Parathyroid adenoma (tissue), 2 donors: Measurements from ENCODE around the gene COPA.
A peak's percentile ranks its signal among the peaks of the same experiment; 100 is the strongest.

Experiments used
- H2AFZ ChIP-seq: fragments of 300-600 bp; sonication (generic); one replicate; pipeline ENCODE4 v1.7.0; 2017; ENCODE audit warnings: antibody characterized with exemption, mild to moderate bottlenecking
- H3K27ac ChIP-seq: fragments of 300-600 bp; sonication (generic); one replicate; pipeline ENCODE4 v1.7.0; 2017
- H3K27me3 ChIP-seq: fragments of 300-600 bp; sonication (generic); one replicate; pipeline ENCODE4 v1.7.0; 2017; ENCODE audit warnings: low read length; ENCODE audit not compliant: control insufficient read depth, insufficient read depth
- H3K36me3 ChIP-seq: fragments of 300-600 bp; sonication (generic); one replicate; pipeline ENCODE4 v1.7.0; 2017; ENCODE audit warnings: low read length; ENCODE audit not compliant: control insufficient read depth, insufficient read depth
- H3K4me1 ChIP-seq: fragments of 300-600 bp; sonication (generic); one replicate; pipeline ENCODE4 v1.7.0; 2017; ENCODE audit warnings: control low read depth
- H3K4me2 ChIP-seq: fragments of 300-600 bp; sonication (generic); one replicate; pipeline ENCODE4 v1.7.0; 2017; ENCODE audit warnings: low read length
- H3K4me3 ChIP-seq: fragments of 300-600 bp; sonication (generic); one replicate; pipeline ENCODE4 v1.7.0; 2017; ENCODE audit warnings: low read depth, low read length
- H3K79me2 ChIP-seq: fragments of 300-600 bp; sonication (generic); one replicate; pipeline ENCODE4 v1.7.0; 2017; ENCODE audit warnings: control low read depth
- H3K9ac ChIP-seq: fragments of 300-600 bp; sonication (generic); one replicate; pipeline ENCODE4 v1.7.0; 2017; ENCODE audit warnings: mild to moderate bottlenecking
- H3K9me3 ChIP-seq: fragments of 300-600 bp; sonication (generic); one replicate; pipeline ENCODE4 v1.7.0; 2017; ENCODE audit warnings: low read length; ENCODE audit not compliant: control insufficient read depth
- CTCF ChIP-seq: fragments of 300-600 bp; sonication (generic); IDR thresholded peaks from one replicate; pipeline ENCODE4 v1.7.0; 2017; ENCODE audit warnings: antibody characterized with exemption, mild to moderate bottlenecking
- donor health status: primary hyperparathyroidism.

Gene COPA

GRCh38 chr1:160344936-160345335 lies 1.9 kb upstream of the COPA start:
- Histone ChIP-seq H3K9me3 (no peaks in the 10 kb centered on the region), H2AFZ (no peak overlapping the region), H3K4me3 (no peak overlapping the region), H3K36me3 (no peaks in the 10 kb centered on the region), H3K4me2 (no peak overlapping the region), H3K9ac (no peak overlapping the region), H3K27ac (no peak overlapping the region), H3K4me1 (peaks cover 2% of the 10 kb centered on the region), H3K27me3 (no peaks in the 10 kb centered on the region), H3K79me2 (peaks cover 11% of the 10 kb centered on the region)
- TF ChIP-seq CTCF = no peak

GRCh38 chr1:160344241-160344640 lies 1.2 kb upstream of the COPA start:
- no peak overlapping the region for H3K27ac ChIP-seq
- no peaks in the 10 kb centered on the region for H3K9me3 ChIP-seq
- H2AFZ ChIP-seq = peak overlapping the region; percentile 91
- H3K4me2 ChIP-seq = peak overlapping the region; percentile 93
- H3K4me3 ChIP-seq = peak overlapping the region; percentile 97
- H3K36me3 ChIP-seq = no peaks in the 10 kb centered on the region
- TF ChIP-seq CTCF = no peak
- peaks cover 2% of the 10 kb centered on the region for H3K4me1 ChIP-seq
- H3K27me3 ChIP-seq = no peaks in the 10 kb centered on the region
- H3K9ac ChIP-seq = no peak overlapping the region
- H3K79me2 ChIP-seq = peaks cover 11% of the 10 kb centered on the region

- Histone ChIP-seq H3K4me3 (peak overlapping the region; percentile 97), H3K9me3 (no peaks in the 10 kb centered on the region), H3K9ac (no peak overlapping the region), H3K79me2 (peaks cover 11% of the 10 kb centered on the region), H3K27ac (peak overlapping the region; percentile 75), H2AFZ (peak overlapping the region; percentile 91), H3K27me3 (no peaks in the 10 kb centered on the region), H3K4me2 (peak overlapping the region; percentile 93), H3K36me3 (no peaks in the 10 kb centered on the region), H3K4me1 (peaks cover 2% of the 10 kb centered on the region)
- TF ChIP-seq CTCF = no peak
Observed at GRCh38 chr1:160342526-160342925, 524 bp downstream of the COPA start.

- no peak overlapping the region for H2AFZ ChIP-seq
- peak overlapping the region; percentile 7 for H3K4me3 ChIP-seq
- H3K4me2 ChIP-seq = no peak overlapping the region
- H3K9ac ChIP-seq = no peak overlapping the region
- peaks cover 2% of the 10 kb centered on the region for H3K4me1 ChIP-seq
- no peaks in the 10 kb centered on the region for H3K36me3 ChIP-seq
- TF ChIP-seq CTCF = no peak
- H3K79me2 ChIP-seq = peaks cover 11% of the 10 kb centered on the region
- H3K27me3 ChIP-seq = no peaks in the 10 kb centered on the region
- H3K27ac ChIP-seq = no peak overlapping the region
- H3K9me3 ChIP-seq = no peaks in the 10 kb centered on the region
Observed at GRCh38 chr1:160340866-160341265, 2.2 kb downstream of the COPA start.

- TF ChIP-seq CTCF = no peak
Observed at GRCh38 chr1:160340146-160340545, 2.9 kb downstream of the COPA start.

More at GRCh38 chr1:160340146-160340545, 2.9 kb downstream of the COPA start:
- no peaks in the 10 kb centered on the region for H3K9me3 ChIP-seq
- no peak overlapping the region for H3K4me3 ChIP-seq
- no peaks in the 10 kb centered on the region for H3K27me3 ChIP-seq
- peaks cover 2% of the 10 kb centered on the region for H3K4me1 ChIP-seq
- H3K36me3 ChIP-seq = no peaks in the 10 kb centered on the region
- H3K27ac ChIP-seq = no peak overlapping the region
- H3K79me2 ChIP-seq = peaks cover 8% of the 10 kb centered on the region
- no peak overlapping the region for H3K4me2 ChIP-seq
- H3K9ac ChIP-seq = no peak overlapping the region
- H2AFZ ChIP-seq = no peak overlapping the region
